GM21576 (cell line): ENCODE results near the gene GYS1.

Experiments used
- ATAC-seq: cut with Tn5 transposase; IDR thresholded peaks from one replicate; pipeline ENCODE4 v1.9.1; 2021; ENCODE audit warnings: mild to moderate bottlenecking, moderate library complexity; ENCODE audit not compliant: unreplicated experiment

GYS1 gene

GRCh38 chr19:48990400-48990799 lies 2.7 kb downstream of the GYS1 start:
- ATAC-seq, result no peak

GRCh38 chr19:48989701-48990291 lies 3.3 kb downstream of the GYS1 start:
- no peak for ATAC-seq

DNA sequence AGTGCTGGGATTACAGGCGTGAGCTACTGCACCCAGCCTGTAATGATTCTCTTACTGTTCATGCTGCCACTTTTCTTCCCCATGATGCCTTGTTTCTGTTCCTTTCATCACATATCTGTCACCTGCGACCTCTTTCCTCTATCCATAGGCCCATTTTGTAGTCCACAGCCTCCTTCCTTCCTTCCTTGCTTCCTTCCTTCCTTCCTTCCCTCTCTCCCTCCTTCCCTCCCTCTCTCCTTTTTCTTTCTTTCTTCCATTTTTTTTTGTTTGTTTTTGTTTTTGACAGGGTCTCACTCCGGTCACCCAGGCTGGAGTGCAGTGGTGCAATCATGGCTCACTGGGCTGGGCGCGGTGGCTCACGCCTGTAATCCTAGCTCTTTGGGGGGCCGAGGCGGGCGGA lies 4.2 kb downstream of the GYS1 start:
- no peak for ATAC-seq

- no peak for ATAC-seq
Observed at GRCh38 chr19:48988286-48988685, 4.8 kb downstream of the GYS1 start.

DNA sequence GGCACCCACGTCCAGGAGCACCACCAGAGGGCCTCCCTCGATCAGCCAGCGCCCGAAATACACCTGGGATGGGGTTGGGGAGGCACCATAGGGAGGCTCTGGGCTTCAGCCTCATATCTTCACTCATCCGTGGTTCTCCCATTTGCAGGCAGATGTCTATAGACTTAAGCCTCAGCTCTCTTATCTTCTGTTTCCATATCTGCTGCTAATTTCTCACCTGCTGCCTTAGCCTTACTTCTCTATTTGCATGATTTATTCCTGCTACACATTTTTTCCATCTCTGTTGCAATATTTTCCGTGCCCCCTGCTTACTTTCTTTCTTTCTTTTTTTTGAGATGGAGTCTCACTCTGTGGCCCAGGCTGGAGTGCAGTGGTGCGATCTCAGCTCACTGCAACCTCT lies 5.8 kb downstream of the GYS1 start:
- no peak for ATAC-seq

DNA sequence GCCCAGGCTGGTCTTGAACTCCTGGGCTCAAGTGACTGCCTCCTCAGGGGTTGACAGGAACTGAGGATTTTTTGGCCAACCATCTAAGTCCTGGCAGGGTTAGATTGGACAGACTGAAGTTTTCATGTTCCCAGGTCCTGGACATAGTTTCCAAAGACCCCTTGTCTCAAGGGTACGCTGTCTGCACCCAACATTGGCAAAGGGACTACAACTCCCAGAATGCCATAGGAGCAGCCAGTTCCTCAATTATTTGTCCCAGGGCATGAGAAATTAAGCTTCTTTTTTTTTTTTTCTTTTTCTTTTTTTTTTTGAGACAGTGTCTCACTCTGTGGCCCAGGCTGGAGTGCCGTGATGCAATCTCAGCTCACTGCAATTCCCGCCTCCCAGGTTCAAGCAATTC lies 6.9 kb downstream of the GYS1 start:
- ATAC-seq, result no peak

- ATAC-seq, result no peak
Observed at GRCh38 chr19:48985711-48986110, 7.4 kb downstream of the GYS1 start.

GRCh38 chr19:48982280-48982679 lies 10.8 kb downstream of the GYS1 start:
- ATAC-seq, result no peak

DNA sequence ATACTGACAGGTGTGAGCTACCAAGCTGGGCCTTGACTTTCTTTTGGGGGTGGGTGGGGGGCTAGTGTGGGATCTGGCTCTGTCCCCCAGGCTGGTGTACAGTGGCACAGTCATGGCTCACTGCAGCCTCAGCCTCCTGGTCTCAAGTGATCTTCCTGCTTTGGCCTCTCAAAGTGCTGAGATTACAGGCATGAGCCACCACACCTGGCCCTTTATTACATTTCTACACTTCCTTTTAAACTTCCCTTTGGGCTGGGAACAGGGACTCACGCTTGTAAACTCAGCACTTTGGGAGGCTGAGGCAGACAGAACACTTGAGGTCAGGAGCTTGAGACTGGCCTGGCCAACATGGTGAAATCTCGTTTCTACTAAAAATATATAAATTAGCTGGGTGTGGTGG lies 16.0 kb downstream of the GYS1 start:
- ATAC-seq, result no peak

DNA sequence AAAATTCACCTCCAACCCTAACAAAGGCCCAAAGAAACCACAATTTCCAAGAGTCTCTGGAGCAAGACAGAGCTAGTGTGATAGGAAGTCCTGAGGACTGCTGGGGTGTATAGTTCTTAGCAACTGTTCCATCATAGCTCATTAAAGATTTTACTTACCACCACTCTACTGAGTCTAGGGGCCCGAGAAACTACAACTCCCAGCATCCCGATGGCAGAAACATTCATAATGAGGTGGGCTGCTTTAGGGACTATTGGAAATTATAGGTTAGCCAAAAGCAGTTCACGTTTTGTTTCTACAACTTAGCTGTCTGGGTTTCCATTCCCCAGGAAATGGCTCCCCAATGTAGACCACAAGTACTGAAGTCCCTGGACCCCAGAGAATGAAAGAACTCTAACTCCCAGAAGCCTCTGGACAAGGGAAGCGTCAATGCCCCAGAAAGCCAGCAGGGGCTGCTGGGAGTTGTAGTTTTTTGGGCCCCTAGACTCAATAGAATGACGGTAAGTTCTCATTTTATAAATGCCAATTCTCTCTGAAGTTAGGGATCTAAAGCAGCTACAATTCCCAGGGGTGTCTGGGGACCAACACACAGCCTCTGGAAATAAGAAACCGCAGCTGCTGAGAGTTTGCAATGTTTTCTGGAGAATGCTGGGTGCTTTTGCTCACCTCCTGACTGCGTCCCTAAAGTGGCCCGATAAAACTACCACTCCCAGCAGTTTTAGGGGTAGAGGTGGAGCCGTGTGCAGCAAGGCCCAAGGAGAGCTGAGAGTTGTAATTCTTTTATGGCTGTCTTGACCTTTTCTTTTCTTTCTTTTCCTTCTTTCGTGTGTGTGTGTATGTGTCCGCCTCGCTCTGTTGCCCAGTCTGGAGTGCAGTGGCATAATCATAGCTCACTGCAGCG lies 16.9 kb downstream of the GYS1 start:
- no peak for ATAC-seq

DNA sequence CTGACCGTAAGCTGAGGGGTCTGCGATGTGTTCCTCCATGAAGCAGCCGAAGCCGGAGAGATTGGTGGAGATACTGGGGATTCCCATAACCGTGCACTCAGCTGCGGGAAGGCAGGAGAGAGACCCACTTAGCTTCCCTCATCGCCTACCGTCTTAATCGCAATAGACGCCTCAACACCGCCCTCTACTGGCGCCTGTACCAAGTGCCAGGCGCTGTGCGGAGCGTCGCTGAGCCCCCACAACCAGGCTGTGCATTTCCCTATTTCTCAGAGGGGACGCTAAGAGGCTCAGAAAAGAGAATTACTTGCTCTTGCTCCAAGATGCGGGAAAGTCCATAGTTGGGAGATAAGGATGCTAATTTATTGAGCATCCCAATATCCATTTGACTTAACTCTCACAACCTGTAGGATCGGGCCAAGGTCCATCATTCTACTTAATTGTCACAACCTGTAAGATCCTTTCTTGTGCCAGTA lies 22.1 kb downstream of the GYS1 start:
- no peak for ATAC-seq

GRCh38 chr19:48970139-48970766 lies 22.9 kb downstream of the GYS1 start:
- no peak for ATAC-seq

- no peak for ATAC-seq
Observed at GRCh38 chr19:48969276-48970138, 23.6 kb downstream of the GYS1 start.

DNA sequence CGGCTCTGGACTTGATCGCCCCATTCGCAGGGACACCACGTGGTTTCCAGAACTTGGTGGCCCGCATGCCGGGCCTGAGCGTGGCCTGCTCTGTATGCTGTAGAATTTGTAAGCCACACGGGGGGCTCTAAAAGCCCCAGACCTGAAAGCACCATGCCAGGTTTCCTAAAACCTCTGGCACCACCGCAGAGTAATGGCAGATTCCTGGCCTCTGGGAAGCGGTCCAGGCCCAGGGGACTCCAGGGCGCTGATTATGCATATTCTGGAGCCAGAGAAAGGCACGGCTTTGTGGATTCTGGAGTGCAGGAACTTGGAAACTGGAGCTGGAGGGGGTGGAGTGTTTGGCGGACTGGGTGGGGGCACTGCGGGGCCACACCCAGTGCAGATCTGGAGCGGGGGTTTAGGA lies 24.3 kb downstream of the GYS1 start:
- ATAC-seq, result no peak

DNA sequence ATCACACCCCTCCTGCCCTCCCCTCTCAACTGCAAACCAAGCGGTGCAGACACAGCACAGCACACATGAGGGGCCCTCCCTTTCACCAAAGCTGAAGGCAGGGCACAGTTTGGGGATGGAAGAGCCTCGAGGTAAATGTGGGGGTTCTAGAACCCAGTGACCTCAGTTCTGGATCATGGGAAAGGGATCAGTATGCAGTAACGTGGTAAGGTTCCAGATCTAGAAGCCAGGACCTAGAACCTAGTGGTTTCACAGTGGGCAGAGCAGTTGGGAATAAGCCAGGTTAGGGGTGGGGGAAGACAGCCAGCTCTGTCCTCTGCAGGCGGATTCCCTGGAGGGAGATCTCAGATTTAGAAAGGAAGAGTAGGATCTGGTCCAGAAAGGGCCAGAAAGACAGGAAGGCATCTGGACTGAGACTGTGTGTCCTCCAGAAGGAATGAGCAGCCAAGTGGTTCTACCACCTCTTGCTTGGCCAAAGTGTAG lies 24.9 kb downstream of the GYS1 start:
- no peak for ATAC-seq

- ATAC-seq, result no peak
Observed at GRCh38 chr19:48967346-48968178, 25.5 kb downstream of the GYS1 start.

DNA sequence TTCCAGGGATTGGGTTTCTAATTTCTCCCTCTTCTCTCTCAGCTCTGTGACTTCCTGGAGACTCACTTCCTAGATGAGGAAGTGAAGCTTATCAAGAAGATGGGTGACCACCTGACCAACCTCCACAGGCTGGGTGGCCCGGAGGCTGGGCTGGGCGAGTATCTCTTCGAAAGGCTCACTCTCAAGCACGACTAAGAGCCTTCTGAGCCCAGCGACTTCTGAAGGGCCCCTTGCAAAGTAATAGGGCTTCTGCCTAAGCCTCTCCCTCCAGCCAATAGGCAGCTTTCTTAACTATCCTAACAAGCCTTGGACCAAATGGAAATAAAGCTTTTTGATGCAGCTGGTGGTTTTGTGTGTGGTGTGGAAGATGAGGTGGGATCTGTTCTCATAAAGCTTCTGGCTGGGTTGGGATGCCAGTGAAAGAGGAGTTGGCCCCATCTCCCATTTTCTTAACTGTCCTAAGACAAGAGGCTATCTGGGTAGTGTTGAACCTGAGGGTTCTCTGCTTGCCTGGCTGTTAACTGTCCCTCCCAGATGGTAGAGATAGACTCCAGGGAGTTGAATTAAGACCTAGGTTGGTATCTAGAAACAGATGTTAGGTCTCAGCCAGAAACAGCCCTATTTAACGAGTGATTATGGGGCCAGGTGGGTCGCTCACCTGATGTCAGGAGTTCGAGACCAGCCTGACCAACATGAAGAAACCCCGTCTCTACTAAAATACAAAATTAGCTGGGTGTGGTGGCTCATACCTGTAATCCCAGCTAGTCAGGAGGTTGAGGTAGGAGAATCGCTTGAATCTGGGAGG lies 26.4 kb downstream of the GYS1 start:
- ATAC-seq, result no peak

DNA sequence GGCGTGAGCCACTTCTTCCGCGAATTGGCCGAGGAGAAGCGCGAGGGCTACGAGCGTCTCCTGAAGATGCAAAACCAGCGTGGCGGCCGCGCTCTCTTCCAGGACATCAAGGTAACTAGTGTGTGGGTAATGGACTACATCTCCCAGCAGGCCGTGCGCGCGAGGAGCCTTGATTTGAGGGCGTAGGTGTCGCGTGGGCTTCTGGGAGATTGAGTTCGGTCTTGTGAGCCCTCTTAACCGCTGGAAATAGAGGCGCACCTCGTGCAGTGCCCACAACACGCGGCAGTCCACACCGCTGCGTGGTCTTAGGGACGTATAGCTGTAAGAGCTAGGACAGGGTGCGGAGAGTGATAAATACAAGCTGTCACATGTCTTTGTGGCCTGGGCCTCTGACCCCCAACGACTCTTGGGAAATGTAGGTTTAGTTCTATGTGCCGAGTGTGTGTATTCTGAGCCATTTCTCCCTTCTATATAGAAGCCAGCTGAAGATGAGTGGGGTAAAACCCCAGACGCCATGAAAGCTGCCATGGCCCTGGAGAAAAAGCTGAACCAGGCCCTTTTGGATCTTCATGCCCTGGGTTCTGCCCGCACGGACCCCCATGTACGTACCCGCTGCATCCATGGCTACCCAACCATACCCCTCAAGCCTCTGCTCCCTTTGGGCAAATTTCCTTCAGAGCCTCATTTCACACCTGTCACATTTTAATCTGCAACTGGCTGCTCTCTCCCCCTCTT lies 27.1 kb downstream of the GYS1 start:
- ATAC-seq, result no peak
